ENCODE measurements around the gene FAM153A. TPM values are rescaled to one million over a fixed set of nuclear protein-coding genes. Genes with fewer than 3 reads are reported as not detected.
"Not testable (repeated sequence)": the region's sequence is repeated elsewhere in the genome, so short reads cannot be mapped to it uniquely, and the experiment has no call there.

FAM153A gene
- total RNA-seq, 1 experiment from 2014 or later = 1.2 TPM

GRCh38 chr5:177826073-177826472 lies 43.4 kb upstream of the FAM153A start:
- H2BK15ac ChIP-seq (ENCODE audit: low read depth, low read length); H3K27ac ChIP-seq (ENCODE audit: insufficient read length, low read depth, low read length); H3K9me3 Mint-ChIP-seq; H3K4ac ChIP-seq (ENCODE audit: low read depth, low read length); H3K4me1 ChIP-seq (ENCODE audit: insufficient read depth, low read length); H2AK5ac ChIP-seq (ENCODE audit: insufficient read length, low read length); H3K4me1 Mint-ChIP-seq; H2AFZ ChIP-seq (ENCODE audit: low read length); H2BK12ac ChIP-seq (ENCODE audit: insufficient read length, low read depth, low read length); DNase-seq; H3K9me3 ChIP-seq (ENCODE audit: control insufficient read depth, low read depth, low read length); H3K79me1 ChIP-seq (ENCODE audit: insufficient read depth, low read depth, low read length, poor library complexity, severe bottlenecking); H2BK20ac ChIP-seq (ENCODE audit: low read depth, low read length, poor library complexity, severe bottlenecking); H4K5ac ChIP-seq (ENCODE audit: insufficient read length, low read depth, low read length); H3T11ph ChIP-seq (ENCODE audit: low read length); H4K20me1 ChIP-seq (ENCODE audit: control insufficient read depth, insufficient read depth, insufficient read length); H3K79me2 ChIP-seq (ENCODE audit: insufficient read depth, low read length); H3K9ac ChIP-seq (ENCODE audit: extremely low read depth, insufficient read length, low read length); H3K23ac ChIP-seq (ENCODE audit: insufficient read length, low read depth, low read length); H3K36me3 Mint-ChIP-seq (ENCODE audit: insufficient read depth in 1 of 3, low read depth in 3 of 3); H3K18ac ChIP-seq (ENCODE audit: insufficient read length, low read depth, low read length); H2BK5ac ChIP-seq (ENCODE audit: insufficient read length, low read length); H3K27ac Mint-ChIP-seq; H3K27me3 ChIP-seq (ENCODE audit: insufficient read depth, low read length); H4K91ac ChIP-seq (ENCODE audit: insufficient read length, low read depth, low read length); H3K4me2 ChIP-seq (ENCODE audit: insufficient read depth, insufficient read length, low read length); H3K27me3 Mint-ChIP-seq (ENCODE audit: low read depth); H3K56ac ChIP-seq (ENCODE audit: insufficient read length, low read depth, low read length); H3K14ac ChIP-seq (ENCODE audit: insufficient read depth, low read length); H3K4me3 Mint-ChIP-seq; H3K23me2 ChIP-seq (ENCODE audit: insufficient read length, low read depth, low read length, poor library complexity, severe bottlenecking); H2BK120ac ChIP-seq (ENCODE audit: low read depth, low read length, poor library complexity, severe bottlenecking); H4K8ac ChIP-seq (replicated peaks; ENCODE audit: insufficient read length, low read depth, low read length): not testable (repeated sequence)
- WGBS (ENCODE audit: extremely low coverage, insufficient read length, low lambda C conversion rate) = no CpG with 5 or more reads among the region's 4 CpGs

GRCh38 chr5:177824776-177825175 lies 42.1 kb upstream of the FAM153A start:
- H3K9ac ChIP-seq (ENCODE audit: extremely low read depth, insufficient read length, low read length); H3K18ac ChIP-seq (ENCODE audit: insufficient read length, low read depth, low read length); H4K5ac ChIP-seq (ENCODE audit: insufficient read length, low read depth, low read length); H3K4me3 Mint-ChIP-seq; H2BK12ac ChIP-seq (ENCODE audit: insufficient read length, low read depth, low read length); H3K23ac ChIP-seq (ENCODE audit: insufficient read length, low read depth, low read length); H4K91ac ChIP-seq (ENCODE audit: insufficient read length, low read depth, low read length); H3K27me3 ChIP-seq (ENCODE audit: insufficient read depth, low read length); H4K8ac ChIP-seq (replicated peaks; ENCODE audit: insufficient read length, low read depth, low read length); H3K27ac ChIP-seq (ENCODE audit: insufficient read length, low read depth, low read length); H3K79me2 ChIP-seq (ENCODE audit: insufficient read depth, low read length); H4K20me1 ChIP-seq (ENCODE audit: control insufficient read depth, insufficient read depth, insufficient read length); H3K4me2 ChIP-seq (ENCODE audit: insufficient read depth, insufficient read length, low read length); H3K27ac Mint-ChIP-seq; H2AFZ ChIP-seq (ENCODE audit: low read length); H3K9me3 Mint-ChIP-seq; H3K4ac ChIP-seq (ENCODE audit: low read depth, low read length); H2BK5ac ChIP-seq (ENCODE audit: insufficient read length, low read length); H3T11ph ChIP-seq (ENCODE audit: low read length); H2BK20ac ChIP-seq (ENCODE audit: low read depth, low read length, poor library complexity, severe bottlenecking); H3K4me1 ChIP-seq (ENCODE audit: insufficient read depth, low read length); H3K4me1 Mint-ChIP-seq; H3K14ac ChIP-seq (ENCODE audit: insufficient read depth, low read length); H2BK120ac ChIP-seq (ENCODE audit: low read depth, low read length, poor library complexity, severe bottlenecking); DNase-seq; H2AK5ac ChIP-seq (ENCODE audit: insufficient read length, low read length); H3K23me2 ChIP-seq (ENCODE audit: insufficient read length, low read depth, low read length, poor library complexity, severe bottlenecking); H3K56ac ChIP-seq (ENCODE audit: insufficient read length, low read depth, low read length); H3K36me3 Mint-ChIP-seq (ENCODE audit: insufficient read depth in 1 of 3, low read depth in 3 of 3); H3K79me1 ChIP-seq (ENCODE audit: insufficient read depth, low read depth, low read length, poor library complexity, severe bottlenecking); H3K27me3 Mint-ChIP-seq (ENCODE audit: low read depth); H2BK15ac ChIP-seq (ENCODE audit: low read depth, low read length); H3K9me3 ChIP-seq (ENCODE audit: control insufficient read depth, low read depth, low read length): not testable (repeated sequence)
- no CpG with 5 or more reads among the region's 2 CpGs for WGBS (ENCODE audit: extremely low coverage, insufficient read length, low lambda C conversion rate)

Measured in H9 (cell line).